GM12872 (cell line): ENCODE data around the gene ATP5F1E.

Experiments used
- TF ChIP-seq, protein P1 (sequence below): IDR thresholded peaks from 3 replicates; pipeline ENCODE4 v1.5.1; 2011; ENCODE audit warnings: low read depth, mild to moderate bottlenecking, low read length, moderate library complexity; ENCODE audit not compliant: insufficient read depth

Gene ATP5F1E

DNA sequence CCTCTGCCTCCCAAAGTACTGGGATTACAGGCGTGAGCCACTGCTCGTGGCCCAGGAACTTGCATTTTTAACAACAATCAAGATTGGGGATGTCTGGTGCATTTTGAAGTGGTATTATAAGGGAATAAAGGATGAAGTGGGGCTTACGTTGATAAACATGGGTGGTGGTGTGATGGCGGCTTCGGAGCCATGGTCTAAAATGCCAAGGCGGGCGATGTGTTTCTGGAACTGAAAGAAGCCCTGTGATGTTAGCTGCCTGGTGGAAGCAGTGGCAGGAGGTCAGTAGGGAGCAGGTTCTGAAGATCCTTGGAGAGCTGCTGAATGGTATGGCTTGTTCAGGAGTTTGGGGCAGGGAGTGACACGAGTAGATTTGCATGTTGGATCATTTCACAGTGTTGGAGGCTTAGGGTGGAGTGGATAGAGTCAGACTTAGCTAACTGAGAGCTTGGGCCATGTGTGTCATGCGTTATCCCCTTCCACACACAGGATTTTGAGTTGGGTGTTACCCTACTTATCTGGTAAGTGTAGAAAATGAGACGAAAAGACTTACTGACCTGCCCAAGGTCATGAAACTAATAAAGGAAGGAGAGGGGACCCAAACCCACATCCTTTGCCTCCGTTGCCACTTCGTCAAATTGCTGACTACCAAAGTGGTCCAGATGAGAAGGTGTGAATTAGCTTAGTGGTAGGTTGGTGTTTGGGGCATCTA lies 49.6 kb downstream of the ATP5F1E start:
- TF ChIP-seq, protein P1, sequence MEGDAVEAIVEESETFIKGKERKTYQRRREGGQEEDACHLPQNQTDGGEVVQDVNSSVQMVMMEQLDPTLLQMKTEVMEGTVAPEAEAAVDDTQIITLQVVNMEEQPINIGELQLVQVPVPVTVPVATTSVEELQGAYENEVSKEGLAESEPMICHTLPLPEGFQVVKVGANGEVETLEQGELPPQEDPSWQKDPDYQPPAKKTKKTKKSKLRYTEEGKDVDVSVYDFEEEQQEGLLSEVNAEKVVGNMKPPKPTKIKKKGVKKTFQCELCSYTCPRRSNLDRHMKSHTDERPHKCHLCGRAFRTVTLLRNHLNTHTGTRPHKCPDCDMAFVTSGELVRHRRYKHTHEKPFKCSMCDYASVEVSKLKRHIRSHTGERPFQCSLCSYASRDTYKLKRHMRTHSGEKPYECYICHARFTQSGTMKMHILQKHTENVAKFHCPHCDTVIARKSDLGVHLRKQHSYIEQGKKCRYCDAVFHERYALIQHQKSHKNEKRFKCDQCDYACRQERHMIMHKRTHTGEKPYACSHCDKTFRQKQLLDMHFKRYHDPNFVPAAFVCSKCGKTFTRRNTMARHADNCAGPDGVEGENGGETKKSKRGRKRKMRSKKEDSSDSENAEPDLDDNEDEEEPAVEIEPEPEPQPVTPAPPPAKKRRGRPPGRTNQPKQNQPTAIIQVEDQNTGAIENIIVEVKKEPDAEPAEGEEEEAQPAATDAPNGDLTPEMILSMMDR, result no peak

DNA sequence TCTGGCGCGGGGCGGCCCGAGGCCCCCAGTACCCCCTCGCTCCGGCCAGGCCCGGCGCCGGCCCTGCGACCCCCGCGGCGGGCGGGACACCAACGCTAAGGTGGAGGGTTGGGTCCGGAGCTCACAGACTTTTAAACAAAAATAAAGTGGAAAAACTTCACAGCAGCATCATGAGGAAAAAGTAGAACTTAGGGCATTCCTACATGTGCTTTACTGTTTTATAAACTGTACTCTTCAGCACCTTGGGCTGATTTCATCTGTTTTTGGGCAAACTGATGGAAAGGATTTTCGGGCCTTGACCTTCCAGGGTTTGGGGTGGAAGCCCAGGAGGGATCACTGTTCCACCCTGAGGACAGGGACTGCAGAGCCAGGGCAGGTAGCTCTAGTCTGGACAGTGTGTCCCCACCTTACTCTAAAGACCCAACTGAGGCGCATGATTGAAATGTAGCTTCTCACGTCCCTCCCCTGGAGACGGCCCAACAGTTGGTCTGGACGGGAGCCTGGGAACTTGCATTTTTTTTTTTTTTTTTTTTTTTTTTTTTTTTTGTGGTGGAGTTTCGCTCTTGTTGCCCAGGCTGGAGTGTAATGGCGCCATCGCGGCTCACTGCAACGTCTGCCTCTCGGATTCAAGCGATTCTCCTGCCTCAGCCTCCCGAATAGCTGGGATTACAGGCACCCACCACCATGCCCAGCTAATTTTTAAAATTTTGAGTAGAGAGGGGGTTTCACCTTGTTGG lies 50.3 kb downstream of the ATP5F1E start:
- TF ChIP-seq, protein P1, result no peak

DNA sequence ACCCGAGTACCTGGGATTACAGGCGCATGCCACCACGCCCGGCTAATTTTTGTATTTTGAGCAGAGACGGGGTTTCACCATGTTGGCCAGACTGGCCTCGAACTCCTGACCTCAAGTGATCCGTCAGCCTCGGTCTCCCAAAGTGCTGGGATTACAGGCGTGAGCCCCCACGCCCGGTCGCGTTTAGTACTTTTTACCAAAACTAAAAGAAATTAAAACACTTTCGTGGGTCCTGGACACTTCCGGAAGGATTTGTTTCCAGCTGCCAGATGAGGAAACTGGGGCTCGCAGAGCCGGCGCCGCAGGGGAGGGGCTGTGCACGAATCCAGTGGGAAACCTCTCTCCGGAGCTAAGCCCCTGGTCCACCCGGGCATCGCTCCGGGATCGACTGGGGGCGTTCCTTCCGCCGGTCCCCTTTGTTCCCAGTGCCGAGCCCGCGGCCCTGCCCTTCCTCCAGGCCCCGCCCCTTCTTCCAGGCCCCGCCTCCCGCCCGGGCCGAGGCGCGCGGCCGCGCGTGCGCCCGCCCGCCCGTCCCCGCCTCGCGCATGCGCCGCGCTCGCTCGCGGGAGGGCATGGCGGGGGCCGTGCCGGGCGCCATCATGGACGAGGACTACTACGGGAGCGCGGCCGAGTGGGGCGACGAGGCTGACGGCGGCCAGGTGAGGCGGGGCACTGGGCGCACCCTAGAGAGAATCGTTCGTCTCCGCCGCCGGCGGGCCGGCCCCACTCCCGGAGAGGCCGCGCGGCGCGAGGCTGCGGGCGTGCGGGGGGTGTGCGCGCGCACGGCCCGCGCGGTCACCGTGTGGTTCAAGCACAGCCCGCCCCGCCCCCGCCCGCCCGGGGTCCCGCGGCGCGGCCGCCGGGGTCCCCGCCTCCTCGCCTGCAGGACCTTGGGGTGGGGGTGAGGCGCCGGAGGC lies 51.2 kb downstream of the ATP5F1E start, which contains the start of gene NELFCD:
TSS of gene NELFCD (plus strand) at position 546 of the 917 bp plus-strand sequence. CDS start at position 600, 54 bp downstream.
- TF ChIP-seq, protein P1, result no peak

DNA sequence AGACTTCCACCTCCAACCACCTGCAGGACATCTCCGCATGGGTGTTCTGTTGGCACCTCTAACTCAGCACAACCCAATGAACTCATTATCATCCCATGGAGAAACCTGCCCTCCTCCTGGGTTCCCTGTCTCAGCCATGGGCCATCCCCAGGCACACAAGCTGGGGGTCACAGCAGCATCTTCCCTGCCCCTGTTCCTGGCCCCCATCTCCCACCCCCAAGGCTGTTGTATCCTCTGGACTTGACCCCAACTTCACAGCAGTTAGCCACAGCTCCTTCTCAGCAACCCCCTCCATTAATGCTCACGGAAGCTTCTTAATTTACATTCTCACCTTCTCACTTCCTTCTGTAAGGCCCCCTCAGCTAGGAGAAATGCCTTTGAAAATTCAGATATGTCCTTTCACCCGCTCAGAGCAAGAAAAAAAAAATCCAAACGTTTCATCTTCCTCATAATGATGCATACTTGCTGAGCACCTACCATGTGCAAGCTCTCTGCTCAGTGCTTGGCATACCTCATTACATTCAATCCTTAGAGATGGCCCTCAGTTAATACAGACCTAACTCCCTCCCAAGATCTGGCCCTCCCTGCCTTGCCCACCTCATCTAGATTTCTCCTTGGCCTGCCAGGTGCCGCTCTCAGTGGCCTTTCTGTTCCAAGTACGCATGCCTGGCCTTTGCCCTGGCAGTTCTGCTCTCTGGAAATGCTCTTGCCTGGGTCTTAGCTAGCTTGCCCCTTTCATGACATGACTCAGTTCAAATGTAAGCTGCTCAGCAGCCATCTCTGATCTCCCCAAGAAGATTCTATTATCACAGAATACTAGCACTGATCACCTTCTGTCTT lies 53.6 kb downstream of the ATP5F1E start:
- TF ChIP-seq, protein P1, result no peak

DNA sequence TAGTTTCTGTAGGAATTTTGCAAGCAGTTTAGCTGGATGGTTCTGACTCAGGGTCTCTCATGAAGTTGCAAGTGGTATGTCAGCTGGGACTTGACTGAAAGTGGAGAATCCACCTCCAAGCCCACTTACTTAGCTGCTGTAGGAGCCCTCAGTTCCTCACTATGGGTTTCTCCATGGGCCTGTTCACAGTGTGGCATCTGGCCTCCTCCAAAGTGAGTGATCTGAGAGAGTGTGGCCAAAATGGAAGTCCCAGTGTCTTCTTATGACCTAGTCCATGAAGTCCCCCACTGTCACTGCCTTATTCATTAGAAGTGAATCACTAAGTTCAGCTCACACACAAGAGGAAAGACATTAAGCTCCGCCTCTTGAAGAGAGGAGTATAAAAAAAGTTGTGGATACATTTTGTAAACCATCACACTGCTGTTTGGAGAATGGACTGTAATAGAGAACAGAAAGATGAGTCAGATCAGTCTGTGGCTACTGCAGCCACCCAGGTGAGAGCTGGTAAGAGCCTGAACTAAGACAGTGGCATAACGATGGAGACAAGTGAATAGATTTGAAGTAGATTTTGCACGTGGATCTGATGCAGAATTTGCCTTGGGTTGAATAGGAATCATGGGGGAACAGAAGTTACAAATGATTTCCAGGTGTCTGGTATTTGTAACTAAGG lies 55.9 kb downstream of the ATP5F1E start:
- TF ChIP-seq, protein P1, result no peak
